AG08395 (cell line): ENCODE measurements around the gene PRB3.

Experiments
- DNase-seq: peaks from one replicate; pipeline ENCODE4 v3.0.0; 2012; ENCODE audit warnings: mixed read lengths, low spot score

The PRB3 gene

GRCh38 chr12:11269607-11270006 lies at the start of gene PRB3:
Gene PRB3, minus strand, starts transcription at chr12:11269707. Its CDS starts 38 bp downstream, at chr12:11269669.
- DNase-seq = no peak

- DNase-seq = no peak
These were observed 40.8 kb upstream of the PRB3 start, which contains the start of gene PRB4 for GRCh38 chr12:11310336-11310735. Gene PRB4, minus strand, starts transcription at chr12:11310436. Its CDS starts 38 bp downstream, at chr12:11310398.

GRCh38 chr12:11307143-11307542 lies 37.6 kb upstream of the PRB3 start:
- DNase-seq = no peak

GRCh38 chr12:11273449-11273848 lies 3.9 kb upstream of the PRB3 start:
- no peak for DNase-seq

- DNase-seq = no peak
These were observed 5.0 kb downstream of the PRB3 start for GRCh38 chr12:11264501-11264900.

- no peak for DNase-seq
These were observed 23.0 kb downstream of the PRB3 start for GRCh38 chr12:11246489-11246888.

- DNase-seq = no peak
These were observed 26.9 kb downstream of the PRB3 start for GRCh38 chr12:11242656-11243055.

GRCh38 chr12:11240348-11240930 lies 29.1 kb downstream of the PRB3 start:
- no peak for DNase-seq

GRCh38 chr12:11238275-11238674 lies 31.2 kb downstream of the PRB3 start:
- no peak for DNase-seq

- DNase-seq = no peak
These were observed 36.0 kb downstream of the PRB3 start for GRCh38 chr12:11233532-11233931.

GRCh38 chr12:11228296-11228879 lies 41.1 kb downstream of the PRB3 start:
- peak; percentile 45 for DNase-seq

- no peak for DNase-seq
These were observed 42.1 kb downstream of the PRB3 start for GRCh38 chr12:11227373-11227772.
